Measurements from ENCODE around the gene CAPZB. TPM values are rescaled to one million over a fixed set of nuclear protein-coding genes. Genes with fewer than 3 reads are reported as not detected.
A peak's percentile ranks its signal among the peaks of the same experiment; 100 is the strongest.

The CAPZB gene
- total and polyA plus RNA-seq, 12 donors: 99.7 to 386 (median 164) TPM

DNA sequence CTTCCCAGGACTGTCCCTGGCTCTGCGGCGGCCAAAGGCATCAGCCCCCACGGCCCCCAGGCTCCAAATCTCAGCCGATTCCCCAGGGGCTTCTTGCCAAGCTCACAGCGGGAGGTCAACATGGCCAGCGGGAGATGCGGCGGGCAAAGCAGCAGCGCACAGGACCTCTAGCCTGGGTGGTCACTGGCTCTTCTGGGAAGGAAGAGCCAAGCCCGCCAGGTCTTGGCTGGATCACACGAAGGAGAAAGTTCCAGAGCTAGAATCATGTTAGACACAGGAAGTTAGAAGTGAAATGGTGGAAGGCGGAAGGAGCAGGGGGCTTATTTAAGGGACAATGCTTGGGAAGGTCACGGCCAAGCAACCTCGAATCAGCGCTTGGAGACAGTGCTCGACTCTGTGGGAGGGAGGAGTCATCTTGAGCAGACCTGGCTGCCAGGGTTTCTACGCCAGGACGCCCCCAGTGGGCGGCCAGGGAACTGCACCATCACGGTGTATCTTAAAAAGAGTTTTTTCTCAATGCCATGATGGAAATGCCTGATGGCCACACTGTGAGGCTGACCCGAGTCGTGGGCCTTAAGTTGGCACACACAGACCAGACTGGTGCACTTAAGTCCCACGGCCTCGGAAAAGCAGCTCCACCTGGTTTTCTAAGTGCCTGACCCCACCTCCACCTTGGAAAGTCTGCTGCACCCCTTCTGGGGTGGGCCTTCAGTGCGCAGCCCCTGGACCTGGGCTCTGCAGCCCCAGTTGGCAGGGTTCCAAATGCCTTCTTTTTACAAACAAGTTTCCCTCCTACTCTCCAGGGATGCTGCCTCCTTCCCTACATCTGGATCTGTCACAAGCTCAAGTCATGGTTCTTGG, 143.9 kb downstream of the CAPZB start:
- Histone ChIP-seq H3K4me3 (no peak overlapping the region), H3K36me3 (replicated peaks in 1 of 2) (peaks cover 0 to 53% of the 10 kb centered on the region in 2 donors), H3K27me3 (no peaks in the 10 kb centered on the region), H3K4me1 (replicated peaks in 1 of 2) (peaks cover 0 to 7% of the 10 kb centered on the region in 2 donors), H3K9me3 (replicated peaks in 1 of 3) (no peaks in the 10 kb centered on the region), H3K27ac (no peak overlapping the region)
- intact Hi-C loops (cut with DNase I): loop anchor here in 1 of 2 donors (5.0 kb wide), 1 partner anchor 311 kb away; no protein-coding TSS in a partner anchor
- DNase-seq: peak; percentile 68 to 90 (median 79)
- WGBS, 4 donors: 58 to 76% (median 61%) methylated on average over 20 to 25 of the region's 25 CpGs
- TF ChIP-seq POLR2A (IDR thresholded peaks at IDR 0.05): no peak
- TF ChIP-seq, protein P1, sequence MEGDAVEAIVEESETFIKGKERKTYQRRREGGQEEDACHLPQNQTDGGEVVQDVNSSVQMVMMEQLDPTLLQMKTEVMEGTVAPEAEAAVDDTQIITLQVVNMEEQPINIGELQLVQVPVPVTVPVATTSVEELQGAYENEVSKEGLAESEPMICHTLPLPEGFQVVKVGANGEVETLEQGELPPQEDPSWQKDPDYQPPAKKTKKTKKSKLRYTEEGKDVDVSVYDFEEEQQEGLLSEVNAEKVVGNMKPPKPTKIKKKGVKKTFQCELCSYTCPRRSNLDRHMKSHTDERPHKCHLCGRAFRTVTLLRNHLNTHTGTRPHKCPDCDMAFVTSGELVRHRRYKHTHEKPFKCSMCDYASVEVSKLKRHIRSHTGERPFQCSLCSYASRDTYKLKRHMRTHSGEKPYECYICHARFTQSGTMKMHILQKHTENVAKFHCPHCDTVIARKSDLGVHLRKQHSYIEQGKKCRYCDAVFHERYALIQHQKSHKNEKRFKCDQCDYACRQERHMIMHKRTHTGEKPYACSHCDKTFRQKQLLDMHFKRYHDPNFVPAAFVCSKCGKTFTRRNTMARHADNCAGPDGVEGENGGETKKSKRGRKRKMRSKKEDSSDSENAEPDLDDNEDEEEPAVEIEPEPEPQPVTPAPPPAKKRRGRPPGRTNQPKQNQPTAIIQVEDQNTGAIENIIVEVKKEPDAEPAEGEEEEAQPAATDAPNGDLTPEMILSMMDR (IDR thresholded peaks at IDR 0.05): peak; percentile 81 to 95 (median 85)

DNA sequence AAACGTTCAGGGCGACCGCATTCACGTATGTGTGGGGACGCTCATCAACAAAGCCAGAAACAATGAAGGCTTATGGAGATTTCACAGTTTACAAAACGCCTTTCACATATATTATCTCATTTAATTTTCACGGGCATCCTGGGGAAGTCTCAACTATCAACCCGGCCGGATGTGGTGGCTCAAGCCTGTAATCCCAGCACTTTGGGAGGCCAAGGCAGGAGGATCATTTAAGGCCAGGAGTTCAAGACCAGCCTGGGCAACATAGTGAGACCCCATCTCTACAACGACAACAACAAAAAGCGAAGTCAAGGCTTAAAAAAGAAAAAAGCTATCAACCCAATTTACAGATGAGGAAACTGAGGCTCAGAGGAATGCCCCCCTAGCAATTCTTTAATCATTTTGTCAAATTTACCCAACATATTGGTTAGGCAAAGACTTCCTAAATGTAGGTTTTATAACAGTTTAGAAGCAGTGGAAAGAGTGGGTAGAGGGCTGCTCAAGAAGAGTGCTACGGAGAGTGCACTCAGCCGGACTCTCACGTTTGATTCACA, 144.9 kb downstream of the CAPZB start:
- WGBS, 4 donors: 92 to 96% (median 94%) methylated on average over 14 of the region's 14 CpGs
- no peak overlapping the region for H3K4me3 ChIP-seq
- DNase-seq: no peak
- intact Hi-C loops (cut with DNase I): loop anchor here in 1 of 2 donors (5.0 kb wide), 1 partner anchor 312 kb away; no protein-coding TSS in a partner anchor
- no peaks in the 10 kb centered on the region for H3K27me3 ChIP-seq
- H3K9me3 ChIP-seq (replicated peaks in 1 of 3): no peaks in the 10 kb centered on the region
- H3K27ac ChIP-seq: no peak overlapping the region
- H3K36me3 ChIP-seq (replicated peaks in 1 of 2): peaks cover 0 to 53% of the 10 kb centered on the region in 2 donors
- H3K4me1 ChIP-seq (replicated peaks in 1 of 2): peaks cover 0 to 7% of the 10 kb centered on the region in 2 donors
- TF ChIP-seq, protein P1 (IDR thresholded peaks at IDR 0.05): no peak
- TF ChIP-seq POLR2A (IDR thresholded peaks at IDR 0.05): no peak

DNA sequence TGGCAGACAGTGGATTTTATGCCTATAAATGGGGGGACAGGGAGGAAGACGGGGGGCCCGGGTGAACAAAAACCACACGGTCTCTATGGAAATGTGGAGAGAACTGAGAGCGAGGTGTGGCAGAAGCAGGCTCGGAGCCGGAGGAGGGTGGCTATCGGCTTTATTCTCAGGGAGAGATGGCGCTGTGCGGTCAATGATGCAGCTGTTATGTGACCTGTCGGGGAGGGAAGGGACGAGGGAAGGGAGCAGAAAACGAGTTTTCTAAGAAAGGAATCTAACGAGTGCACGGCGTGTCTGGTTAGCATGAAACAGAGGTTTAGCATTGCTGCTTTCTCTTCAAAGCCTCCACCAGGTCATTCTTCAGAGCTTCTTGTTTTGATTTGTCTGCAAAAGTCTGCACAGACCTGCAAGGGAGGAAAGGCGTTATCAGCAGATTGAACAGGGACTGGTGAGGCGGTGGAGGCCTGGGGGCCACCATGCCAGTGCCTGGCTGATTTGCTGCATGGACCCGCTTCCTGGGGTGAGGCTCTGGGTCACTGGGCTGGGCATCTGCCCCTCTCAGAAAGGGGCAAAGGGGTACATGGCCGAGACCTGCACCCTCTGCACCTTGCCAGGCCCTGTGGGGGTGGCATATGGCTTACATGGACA, 146.0 kb downstream of the CAPZB start:
- Histone ChIP-seq H3K27ac (no peak overlapping the region), H3K27me3 (no peaks in the 10 kb centered on the region), H3K4me3 (no peak overlapping the region), H3K9me3 (replicated peaks in 1 of 3) (no peaks in the 10 kb centered on the region), H3K4me1 (replicated peaks in 1 of 2) (peaks cover 0 to 7% of the 10 kb centered on the region in 2 donors), H3K36me3 (replicated peaks in 1 of 2) (peaks cover 0 to 43% of the 10 kb centered on the region in 2 donors)
- TF ChIP-seq, protein P1 (IDR thresholded peaks at IDR 0.05): no peak
- no peak for TF ChIP-seq POLR2A (IDR thresholded peaks at IDR 0.05)
- WGBS, 4 donors: 81 to 90% (median 87%) methylated on average over 17 to 19 of the region's 19 CpGs
- no peak for DNase-seq
- intact Hi-C loops (cut with DNase I): no loop called here

DNA sequence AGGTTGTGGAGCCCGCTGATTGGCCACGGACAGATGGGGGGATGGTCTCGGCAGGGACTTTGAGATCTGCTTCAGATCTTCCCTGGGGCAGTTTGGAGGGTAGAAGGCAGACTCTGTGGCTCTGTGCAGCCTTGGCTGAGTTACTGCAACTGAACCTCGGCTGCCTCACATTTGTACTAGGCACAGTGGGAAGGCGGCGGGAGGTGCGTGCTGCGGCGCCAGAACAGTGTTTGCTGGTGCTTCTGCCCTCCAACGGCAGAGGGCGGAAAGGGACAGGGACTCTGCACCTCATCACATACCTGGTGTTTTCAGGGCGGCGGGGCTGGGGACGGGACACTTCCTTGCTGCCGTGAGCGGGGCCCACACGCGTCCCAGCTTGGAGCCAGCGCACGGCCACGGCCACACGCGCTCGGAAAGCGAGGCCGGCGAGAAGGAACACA, 147.0 kb downstream of the CAPZB start:
- Histone ChIP-seq H3K27me3 (no peaks in the 10 kb centered on the region), H3K27ac (no peak overlapping the region), H3K9me3 (replicated peaks in 1 of 3) (no peaks in the 10 kb centered on the region), H3K36me3 (replicated peaks in 1 of 2) (peaks cover 0 to 33% of the 10 kb centered on the region in 2 donors), H3K4me3 (no peak overlapping the region), H3K4me1 (replicated peaks in 1 of 2) (peaks cover 0 to 7% of the 10 kb centered on the region in 2 donors)
- WGBS, 4 donors: 75 to 88% (median 85%) methylated on average over 26 to 27 of the region's 27 CpGs
- TF ChIP-seq POLR2A (IDR thresholded peaks at IDR 0.05): no peak
- TF ChIP-seq, protein P1 (IDR thresholded peaks at IDR 0.05): peak in 3 of 6 experiments; percentile 14 to 31 (median 16)
- intact Hi-C loops (cut with DNase I): no loop called here
- peak in 2 of 7 donors; percentile 29 to 67 for DNase-seq

Data from adrenal gland (tissue), 12 donors.